ENCODE measurements around the gene KIF2B. TPM values are rescaled to one million over a fixed set of nuclear protein-coding genes. Genes with fewer than 3 reads are reported as not detected.

Gene KIF2B
- polyA plus RNA-seq, 3 donors = not detected

DNA sequence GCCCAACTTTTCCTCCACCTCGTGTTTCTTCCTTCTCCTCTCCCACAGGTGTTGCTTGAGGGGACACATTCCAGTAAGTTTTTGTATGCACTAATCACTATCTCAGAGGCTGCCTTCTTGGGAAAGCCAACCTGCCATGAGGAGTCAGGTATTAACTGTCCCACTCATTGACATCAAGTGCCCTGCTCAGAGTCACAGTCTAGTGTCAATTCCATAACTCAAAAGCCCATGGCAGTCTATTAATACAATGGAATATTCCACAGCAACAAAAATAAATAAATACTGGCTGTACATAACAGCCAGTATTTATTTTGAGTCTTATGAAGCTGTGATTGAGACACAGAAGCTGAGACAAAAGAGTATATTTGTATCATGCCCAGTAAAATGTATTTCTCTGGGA lies 26.1 kb upstream of the KIF2B start:
- Mint-ChIP-seq H3K36me3 (no peaks in the 10 kb centered on the region), H3K4me3 (no peak overlapping the region), H3K27ac (no peak overlapping the region), H3K4me1 (no peaks in the 10 kb centered on the region), H3K27me3 (ENCODE audit: low read depth in 3 of 3) (peaks cover 0 to 2% (median 0%) of the 10 kb centered on the region in 3 donors), H3K9me3 (peaks cover 1 to 9% (median 3%) of the 10 kb centered on the region in 7 donors)
- H3K36me3 ChIP-seq (replicated peaks in 1 of 2; ENCODE audit: control insufficient read depth in 1 of 2, insufficient read depth in 2 of 2, low read length in 2 of 2) = no peaks in the 10 kb centered on the region
- no peaks in the 10 kb centered on the region for H3K27me3 ChIP-seq (ENCODE audit: control insufficient read depth in 2 of 2, insufficient read depth in 2 of 2, low read length in 2 of 2)
- no CpG with 5 or more reads among the region's 1 CpG for WGBS (ENCODE audit: insufficient coverage)
- H3K27ac ChIP-seq (ENCODE audit: low read depth in 1 of 2, low read length in 2 of 2) = no peak overlapping the region
- intact Hi-C loops (cut with micrococcal nuclease) = no loop called here
- no peak overlapping the region for H3K9ac ChIP-seq (ENCODE audit: insufficient read depth, low read length, poor library complexity, severe bottlenecking)
- peaks cover 7 to 10% of the 10 kb centered on the region in 2 donors for H3K9me3 ChIP-seq (replicated peaks in 1 of 2; ENCODE audit: control insufficient read depth in 1 of 2, insufficient read depth in 1 of 2, low read length in 2 of 2)
- no peak for DNase-seq
- TF ChIP-seq, protein P1, sequence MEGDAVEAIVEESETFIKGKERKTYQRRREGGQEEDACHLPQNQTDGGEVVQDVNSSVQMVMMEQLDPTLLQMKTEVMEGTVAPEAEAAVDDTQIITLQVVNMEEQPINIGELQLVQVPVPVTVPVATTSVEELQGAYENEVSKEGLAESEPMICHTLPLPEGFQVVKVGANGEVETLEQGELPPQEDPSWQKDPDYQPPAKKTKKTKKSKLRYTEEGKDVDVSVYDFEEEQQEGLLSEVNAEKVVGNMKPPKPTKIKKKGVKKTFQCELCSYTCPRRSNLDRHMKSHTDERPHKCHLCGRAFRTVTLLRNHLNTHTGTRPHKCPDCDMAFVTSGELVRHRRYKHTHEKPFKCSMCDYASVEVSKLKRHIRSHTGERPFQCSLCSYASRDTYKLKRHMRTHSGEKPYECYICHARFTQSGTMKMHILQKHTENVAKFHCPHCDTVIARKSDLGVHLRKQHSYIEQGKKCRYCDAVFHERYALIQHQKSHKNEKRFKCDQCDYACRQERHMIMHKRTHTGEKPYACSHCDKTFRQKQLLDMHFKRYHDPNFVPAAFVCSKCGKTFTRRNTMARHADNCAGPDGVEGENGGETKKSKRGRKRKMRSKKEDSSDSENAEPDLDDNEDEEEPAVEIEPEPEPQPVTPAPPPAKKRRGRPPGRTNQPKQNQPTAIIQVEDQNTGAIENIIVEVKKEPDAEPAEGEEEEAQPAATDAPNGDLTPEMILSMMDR (IDR thresholded peaks at IDR 0.05) = no peak
- H4K20me1 ChIP-seq (ENCODE audit: insufficient read depth, low read length) = no peaks in the 10 kb centered on the region
- no peak overlapping the region for H3K4me3 ChIP-seq (replicated peaks in 1 of 3; ENCODE audit: low read depth in 2 of 3, low read length in 3 of 3)
- no peak overlapping the region for H2AFZ ChIP-seq (ENCODE audit: insufficient read depth, low read depth, low read length, poor library complexity, severe bottlenecking)
- H3K4me1 ChIP-seq (ENCODE audit: control insufficient read depth in 1 of 2, insufficient read depth in 2 of 2, low read length in 2 of 2) = no peaks in the 10 kb centered on the region
- H3K79me2 ChIP-seq (ENCODE audit: insufficient read depth, low read length) = no peaks in the 10 kb centered on the region
- H3K4me2 ChIP-seq (replicated peaks; ENCODE audit: extremely low read depth, low read length, poor library complexity, severe bottlenecking) = no peak overlapping the region

DNA sequence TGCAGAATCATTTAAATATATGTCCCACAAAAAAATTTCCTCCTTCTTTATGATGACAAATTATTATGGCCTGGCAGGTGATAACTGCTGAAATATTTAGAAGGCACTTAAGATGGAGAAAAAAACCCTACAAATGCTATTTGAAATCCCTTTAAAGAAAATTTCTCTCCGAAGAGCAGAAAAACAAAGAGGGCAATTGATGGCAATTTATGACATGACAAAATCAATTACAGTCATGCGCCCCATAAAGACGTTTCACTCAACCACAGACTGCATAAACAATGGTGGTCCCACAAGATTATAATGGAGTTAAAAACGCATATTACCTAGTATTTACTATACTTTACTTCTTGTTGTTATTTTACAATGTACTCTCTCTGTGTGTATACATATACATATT lies 25.2 kb upstream of the KIF2B start:
- intact Hi-C loops (cut with micrococcal nuclease) = no loop called here

More for the DNA sequence above, 25.2 kb upstream of the KIF2B start:
- no peaks in the 10 kb centered on the region for H4K20me1 ChIP-seq (ENCODE audit: insufficient read depth, low read length)
- no peaks in the 10 kb centered on the region for H3K36me3 Mint-ChIP-seq
- 80% methylated on average over 1 of the region's 4 CpGs for WGBS (ENCODE audit: insufficient coverage)
- H3K4me1 Mint-ChIP-seq = no peaks in the 10 kb centered on the region
- no peaks in the 10 kb centered on the region for H3K36me3 ChIP-seq (replicated peaks in 1 of 2; ENCODE audit: control insufficient read depth in 1 of 2, insufficient read depth in 2 of 2, low read length in 2 of 2)
- H3K4me2 ChIP-seq (replicated peaks; ENCODE audit: extremely low read depth, low read length, poor library complexity, severe bottlenecking) = no peak overlapping the region
- DNase-seq = no peak
- no peak overlapping the region for H3K27ac ChIP-seq (ENCODE audit: low read depth in 1 of 2, low read length in 2 of 2)
- H3K27me3 ChIP-seq (ENCODE audit: control insufficient read depth in 2 of 2, insufficient read depth in 2 of 2, low read length in 2 of 2) = no peaks in the 10 kb centered on the region
- H3K4me3 ChIP-seq (replicated peaks in 1 of 3; ENCODE audit: low read depth in 2 of 3, low read length in 3 of 3) = no peak overlapping the region
- H3K27ac Mint-ChIP-seq = no peak overlapping the region
- no peaks in the 10 kb centered on the region for H3K4me1 ChIP-seq (ENCODE audit: control insufficient read depth in 1 of 2, insufficient read depth in 2 of 2, low read length in 2 of 2)
- peaks cover 0 to 2% (median 0%) of the 10 kb centered on the region in 3 donors for H3K27me3 Mint-ChIP-seq (ENCODE audit: low read depth in 3 of 3)
- no peak overlapping the region for H3K9ac ChIP-seq (ENCODE audit: insufficient read depth, low read length, poor library complexity, severe bottlenecking)
- TF ChIP-seq, protein P1 (IDR thresholded peaks at IDR 0.05) = no peak
- H3K9me3 ChIP-seq (replicated peaks in 1 of 2; ENCODE audit: control insufficient read depth in 1 of 2, insufficient read depth in 1 of 2, low read length in 2 of 2) = peaks cover 2% of the 10 kb centered on the region in 2 donors
- H3K4me3 Mint-ChIP-seq = no peak overlapping the region
- no peak overlapping the region for H2AFZ ChIP-seq (ENCODE audit: insufficient read depth, low read depth, low read length, poor library complexity, severe bottlenecking)
- no peaks in the 10 kb centered on the region for H3K79me2 ChIP-seq (ENCODE audit: insufficient read depth, low read length)
- H3K9me3 Mint-ChIP-seq = peaks cover 0 to 5% (median 2%) of the 10 kb centered on the region in 7 donors

Measured in CD14-positive monocyte (primary cell).